GM18951 (cell line): ENCODE data around the gene CHST8.

Experiments
- POLR2A ChIP-seq: IDR thresholded peaks from 4 replicates; pipeline ENCODE4 v1.6.1; 2011; ENCODE audit warnings: mild to moderate bottlenecking; ENCODE audit not compliant: insufficient read length, insufficient read depth; ENCODE audit errors: extremely low read depth
- in situ Hi-C: fragments of 300-500 bp; cut with MboI; formaldehyde crosslinking; loops from one replicate; pipeline ENCODE4 v1.12.0; 2022; ENCODE audit warnings: low sequenced_read_pairs, mixed read lengths, inconsistent platforms; ENCODE audit not compliant: unreplicated experiment

Gene CHST8

DNA sequence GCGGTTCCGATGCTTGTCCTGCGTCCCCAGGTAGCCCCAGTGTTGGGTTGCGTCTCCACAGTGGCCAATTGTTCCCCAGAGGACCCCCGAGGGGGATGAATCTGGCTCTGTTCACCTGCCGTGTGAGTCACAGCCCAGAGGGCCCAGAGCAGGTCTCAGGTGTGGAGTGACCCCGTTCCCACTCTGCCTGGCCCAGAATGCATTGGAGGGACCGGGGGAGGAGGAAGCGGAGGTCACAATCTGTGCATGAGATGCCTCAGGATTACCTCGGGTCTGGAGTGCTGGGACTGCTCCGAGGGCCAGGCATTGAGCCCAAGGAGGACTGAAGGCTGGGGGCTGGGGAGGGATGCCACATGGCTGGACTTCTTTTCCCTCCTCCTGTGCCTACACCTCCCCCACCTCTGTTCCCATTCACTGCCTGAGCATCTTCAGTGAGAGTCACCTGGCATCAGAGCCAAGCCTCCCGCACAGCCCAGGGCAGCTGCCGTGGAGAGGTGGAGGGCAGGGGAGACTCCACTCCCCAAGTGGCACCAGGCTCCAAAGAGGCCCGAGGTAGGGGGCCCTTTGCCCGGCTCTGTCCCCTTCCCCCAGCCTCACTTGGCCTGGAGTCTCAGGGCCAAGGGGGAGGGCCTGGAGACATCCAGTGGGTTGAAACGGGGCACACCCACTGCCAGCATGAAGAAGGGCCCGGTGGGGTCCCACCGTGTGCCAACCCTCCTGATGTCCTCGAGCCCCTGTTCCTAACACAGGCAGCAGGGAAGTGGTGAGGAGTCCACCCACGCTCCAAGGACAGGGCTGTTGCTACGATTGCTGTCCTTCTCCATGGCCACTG lies 81.1 kb downstream of the CHST8 start:
- TF ChIP-seq POLR2A = no peak
- in situ Hi-C loops = no loop called here

DNA sequence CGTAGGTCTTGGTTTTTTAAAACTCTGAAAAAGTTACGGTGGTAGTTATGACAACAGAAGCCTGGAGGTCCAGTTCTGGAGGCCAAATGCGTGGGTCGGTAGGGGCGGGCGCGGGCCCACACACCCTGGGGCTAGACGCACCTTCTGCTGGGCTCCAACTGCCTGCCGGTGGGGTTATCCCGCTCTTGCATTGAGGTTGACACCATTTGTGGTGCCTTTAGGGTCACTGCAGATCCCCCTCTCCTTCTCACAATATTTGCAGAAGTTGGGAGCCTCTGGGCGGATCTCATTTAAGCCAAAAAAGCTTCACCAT lies 81.6 kb downstream of the CHST8 start:
- in situ Hi-C loops = no loop called here

DNA sequence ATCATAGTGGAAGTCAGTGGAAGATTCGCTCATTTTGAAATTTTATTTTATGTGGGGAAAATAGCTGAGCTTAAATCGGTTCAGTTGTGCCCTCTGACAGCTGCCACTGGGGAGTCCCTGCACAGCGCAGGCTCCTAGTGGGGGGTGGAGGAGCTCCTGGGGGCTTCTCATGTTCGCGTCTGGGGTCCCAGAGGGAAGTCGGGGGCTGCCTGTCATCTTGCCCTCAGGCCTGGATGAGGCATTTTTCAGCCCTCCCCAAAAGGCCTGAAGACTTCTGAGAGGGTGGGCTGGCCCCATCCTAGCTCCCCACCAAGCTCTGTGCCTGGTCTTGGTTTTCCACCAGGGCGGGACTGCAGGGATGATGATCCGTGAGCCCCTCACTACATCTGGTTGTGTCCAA lies 82.1 kb downstream of the CHST8 start:
- TF ChIP-seq POLR2A = no peak
- in situ Hi-C loops = no loop called here

More for the DNA sequence above, 81.6 kb downstream of the CHST8 start:
- no peak for TF ChIP-seq POLR2A

DNA sequence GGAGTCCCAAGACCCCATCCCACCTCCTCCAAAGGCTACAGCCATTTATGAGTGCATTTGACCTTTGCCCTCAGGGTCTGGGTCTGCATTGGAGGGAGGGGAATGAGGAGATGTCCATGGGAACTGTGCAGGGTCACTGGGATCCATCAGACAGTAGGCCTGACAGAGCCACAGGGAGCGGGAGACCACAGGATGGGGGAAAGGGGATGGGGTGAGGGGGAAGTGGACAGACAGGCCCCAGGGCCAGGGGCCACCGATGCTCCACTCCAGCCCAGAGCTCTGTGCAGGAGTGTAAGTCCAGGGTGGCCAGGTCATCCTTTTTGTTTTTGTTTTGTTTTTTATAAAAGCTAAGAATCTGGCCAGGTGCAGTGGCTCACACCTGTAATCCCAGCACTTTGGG lies 82.5 kb downstream of the CHST8 start:
- in situ Hi-C loops = no loop called here
- no peak for TF ChIP-seq POLR2A

DNA sequence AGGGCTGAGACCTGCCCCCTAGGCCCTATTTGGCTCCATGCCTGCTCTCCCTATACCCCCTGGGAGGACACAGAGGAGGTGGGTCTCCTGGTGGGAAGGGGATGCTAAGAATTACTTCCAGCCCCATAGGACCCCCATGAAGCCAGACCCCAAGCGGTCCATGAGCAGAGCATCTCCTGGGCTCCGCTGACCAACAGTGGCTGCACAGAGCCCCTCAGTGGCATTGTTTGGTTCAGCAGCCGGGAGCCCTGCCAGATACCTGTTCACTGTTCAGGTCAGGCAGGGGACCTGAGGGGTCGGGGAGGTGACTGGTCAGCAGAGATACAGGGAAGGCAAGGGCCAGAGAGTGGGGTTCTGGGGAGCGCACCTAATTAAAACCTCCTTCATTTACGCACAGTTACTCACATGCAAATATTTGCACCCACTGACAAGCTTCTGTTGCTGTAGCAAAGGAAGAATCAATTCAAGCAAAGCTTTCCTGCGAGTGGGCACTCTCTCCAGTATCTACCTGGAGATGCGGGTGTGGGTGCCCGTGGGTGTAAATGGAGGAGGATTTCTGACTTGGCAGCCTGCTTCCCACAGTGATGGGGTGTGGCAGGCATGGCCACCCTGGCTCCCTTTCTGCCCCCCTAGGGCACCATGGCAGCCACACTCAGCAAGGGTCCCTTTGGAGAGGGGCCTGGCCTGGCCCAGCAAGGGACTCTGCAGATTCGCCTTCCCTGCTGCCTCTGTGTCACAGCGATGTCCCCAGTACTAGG lies 83.5 kb downstream of the CHST8 start:
- in situ Hi-C loops = no loop called here
- no peak for TF ChIP-seq POLR2A

DNA sequence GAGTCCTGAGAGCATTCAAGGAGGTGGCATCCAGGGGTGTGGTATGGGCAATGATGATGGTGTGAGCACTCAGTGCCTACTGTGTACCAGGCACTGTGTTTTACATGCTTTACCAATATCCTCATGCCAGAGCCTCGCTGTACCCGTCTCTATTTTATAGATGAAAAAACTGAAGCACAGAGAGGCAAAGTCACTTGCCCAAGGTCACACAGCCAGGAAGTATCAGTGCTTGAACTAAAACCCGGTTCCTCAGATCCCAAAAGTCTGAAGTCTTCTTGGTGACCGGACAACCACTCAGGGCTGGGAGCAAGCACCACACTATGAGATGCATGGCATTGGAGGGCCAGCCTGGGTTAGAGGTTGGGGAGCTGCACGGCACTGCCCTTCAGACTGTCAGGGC lies 84.1 kb downstream of the CHST8 start:
- TF ChIP-seq POLR2A = no peak
- in situ Hi-C loops = no loop called here

DNA sequence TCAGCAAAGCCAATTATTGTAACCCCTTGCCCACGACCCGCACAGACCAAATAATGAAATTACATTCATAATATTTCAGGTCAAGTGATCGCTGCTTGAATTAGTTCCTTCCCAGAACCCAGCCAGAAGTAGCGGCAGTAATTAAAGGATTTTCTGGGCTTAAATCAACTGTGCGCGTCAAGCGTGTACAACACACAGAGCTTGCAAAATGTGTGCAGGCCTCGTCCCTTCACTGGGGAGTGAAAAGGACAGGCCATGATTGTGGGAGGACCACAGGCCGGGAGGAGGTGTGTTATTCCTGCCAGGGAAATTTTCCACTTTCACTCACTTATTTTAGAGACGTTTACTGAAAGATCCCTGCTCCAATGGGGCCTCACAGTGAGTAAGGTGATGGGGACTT lies 84.9 kb downstream of the CHST8 start:
- in situ Hi-C loops = no loop called here
- no peak for TF ChIP-seq POLR2A

DNA sequence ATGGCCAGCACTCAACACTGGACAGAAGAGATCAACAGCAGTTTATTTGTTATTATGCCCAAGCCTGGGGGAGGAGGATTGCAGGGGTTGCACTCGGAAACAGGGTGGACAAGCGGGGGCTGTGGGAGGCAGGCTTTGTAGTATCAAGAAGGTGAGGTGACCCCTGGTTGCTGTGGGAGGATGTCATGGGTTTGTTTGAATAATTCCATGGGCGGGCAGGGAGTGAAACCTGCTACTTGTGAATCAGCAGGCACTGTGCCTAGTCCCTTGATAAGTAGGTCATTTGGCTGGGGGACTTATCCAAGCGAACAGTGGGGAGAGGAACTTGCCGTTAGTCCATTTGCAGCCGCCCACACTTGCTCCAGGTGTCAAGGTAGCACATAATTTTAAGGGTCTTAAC lies 90.5 kb downstream of the CHST8 start:
- no peak for TF ChIP-seq POLR2A
- in situ Hi-C loops = no loop called here

DNA sequence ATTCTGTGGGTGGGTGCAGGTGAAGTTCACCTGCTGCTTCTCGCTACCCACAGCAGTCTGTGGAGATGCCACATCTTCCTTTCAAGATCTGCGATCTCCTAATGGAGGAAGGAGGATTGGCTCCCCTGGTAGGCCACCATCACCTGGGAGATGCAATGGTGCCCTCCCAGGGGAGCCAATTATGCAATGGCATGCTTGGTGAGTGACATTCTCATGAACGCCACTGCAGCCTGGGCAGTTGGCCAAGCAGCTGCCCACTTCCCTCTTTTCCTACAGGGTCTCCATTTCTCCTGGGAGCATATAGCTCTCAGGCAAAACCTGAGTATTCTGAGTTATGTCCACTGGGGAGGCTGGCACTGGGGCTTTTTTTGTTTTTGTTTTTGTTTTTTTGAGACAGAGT lies 91.4 kb downstream of the CHST8 start:
- no peak for TF ChIP-seq POLR2A
- in situ Hi-C loops = no loop called here

DNA sequence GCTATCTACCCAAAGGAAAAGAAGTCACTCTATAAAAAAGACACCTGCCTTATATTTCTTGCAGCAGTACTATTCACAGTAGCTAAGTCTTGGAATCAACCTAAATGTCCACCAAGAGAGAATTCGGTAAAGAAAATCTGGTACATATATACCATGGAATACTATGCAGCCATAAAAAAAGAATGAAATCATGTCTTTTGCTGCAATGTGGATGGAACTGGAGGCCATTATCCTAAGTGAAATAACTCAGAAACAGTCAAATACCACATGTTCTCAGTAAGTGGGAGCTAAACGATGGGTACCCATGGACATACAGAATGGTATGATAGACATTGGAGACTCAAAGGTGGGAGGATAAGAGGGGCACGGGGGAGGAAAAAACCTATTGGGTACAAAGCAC lies 92.4 kb downstream of the CHST8 start:
- TF ChIP-seq POLR2A = no peak
- in situ Hi-C loops = no loop called here

DNA sequence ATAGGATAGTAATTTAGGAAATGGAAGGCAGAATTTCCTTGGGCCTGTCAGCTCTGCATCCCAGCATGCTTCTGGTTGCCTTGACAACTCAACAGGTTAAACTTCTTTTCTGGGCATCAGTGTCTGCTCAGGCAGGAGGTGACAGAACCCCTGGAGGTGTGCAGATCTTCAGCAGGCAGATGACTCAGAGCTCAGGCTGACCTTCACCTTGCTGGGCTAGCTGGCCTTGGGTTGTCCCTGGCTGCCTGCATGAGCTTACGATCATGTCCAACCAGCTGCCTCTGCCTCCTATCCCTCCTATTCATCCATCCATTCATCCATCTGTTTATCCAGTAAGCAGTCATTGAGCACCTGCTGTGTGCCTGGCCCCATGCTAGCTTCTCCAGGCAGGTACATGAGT lies 93.7 kb downstream of the CHST8 start:
- no peak for TF ChIP-seq POLR2A
- in situ Hi-C loops = no loop called here

DNA sequence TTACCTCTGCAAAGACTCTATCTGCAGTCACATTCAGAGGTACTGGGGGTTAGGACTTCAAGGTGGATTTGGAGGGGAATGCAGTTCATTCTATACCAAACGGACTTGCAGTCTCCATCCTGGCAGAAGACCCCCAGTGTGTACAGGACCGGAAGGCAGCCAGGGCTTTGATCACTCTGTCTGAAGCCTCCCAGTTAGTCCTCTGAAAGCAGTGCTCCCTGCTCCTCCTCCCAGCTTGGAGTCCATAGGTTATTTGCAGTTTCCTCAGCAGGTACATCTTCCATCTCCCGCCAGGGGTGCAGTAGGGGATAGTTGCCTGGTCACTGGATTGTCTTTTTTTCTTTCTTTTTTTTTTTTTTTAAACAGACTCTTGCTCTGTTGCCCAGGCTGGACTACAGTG lies 96.1 kb downstream of the CHST8 start:
- TF ChIP-seq POLR2A = no peak
- in situ Hi-C loops = no loop called here

DNA sequence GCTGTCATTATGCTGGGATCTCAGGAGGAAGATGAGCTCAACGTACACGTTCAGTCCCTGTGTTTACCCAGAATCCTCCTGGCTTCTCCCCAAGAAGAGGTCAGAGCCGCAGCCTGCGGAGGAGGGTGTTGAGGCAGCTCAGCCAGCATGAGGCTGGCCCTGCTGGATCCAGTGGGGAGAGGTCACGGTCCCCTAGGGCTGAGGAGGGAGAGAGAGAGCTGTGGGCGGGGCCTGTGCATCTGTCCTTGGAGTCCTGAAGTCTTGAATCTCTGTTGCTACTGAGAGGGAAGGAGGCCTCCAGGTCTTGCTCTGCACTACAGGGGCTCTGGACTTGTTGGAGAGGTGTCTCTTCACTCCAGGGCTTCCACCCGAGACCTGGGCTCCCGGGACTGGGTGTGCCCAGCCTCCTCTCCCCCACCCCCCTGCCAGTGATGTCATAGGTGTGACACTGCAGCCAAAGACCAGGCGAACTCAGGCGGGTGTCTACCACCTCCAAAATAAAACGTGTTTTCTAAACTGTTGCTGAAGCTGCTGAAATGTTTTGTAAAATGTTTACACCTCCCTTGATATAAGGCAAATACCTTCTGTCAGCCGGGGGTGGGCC lies 97.0 kb downstream of the CHST8 start:
- in situ Hi-C loops = no loop called here
- no peak for TF ChIP-seq POLR2A

DNA sequence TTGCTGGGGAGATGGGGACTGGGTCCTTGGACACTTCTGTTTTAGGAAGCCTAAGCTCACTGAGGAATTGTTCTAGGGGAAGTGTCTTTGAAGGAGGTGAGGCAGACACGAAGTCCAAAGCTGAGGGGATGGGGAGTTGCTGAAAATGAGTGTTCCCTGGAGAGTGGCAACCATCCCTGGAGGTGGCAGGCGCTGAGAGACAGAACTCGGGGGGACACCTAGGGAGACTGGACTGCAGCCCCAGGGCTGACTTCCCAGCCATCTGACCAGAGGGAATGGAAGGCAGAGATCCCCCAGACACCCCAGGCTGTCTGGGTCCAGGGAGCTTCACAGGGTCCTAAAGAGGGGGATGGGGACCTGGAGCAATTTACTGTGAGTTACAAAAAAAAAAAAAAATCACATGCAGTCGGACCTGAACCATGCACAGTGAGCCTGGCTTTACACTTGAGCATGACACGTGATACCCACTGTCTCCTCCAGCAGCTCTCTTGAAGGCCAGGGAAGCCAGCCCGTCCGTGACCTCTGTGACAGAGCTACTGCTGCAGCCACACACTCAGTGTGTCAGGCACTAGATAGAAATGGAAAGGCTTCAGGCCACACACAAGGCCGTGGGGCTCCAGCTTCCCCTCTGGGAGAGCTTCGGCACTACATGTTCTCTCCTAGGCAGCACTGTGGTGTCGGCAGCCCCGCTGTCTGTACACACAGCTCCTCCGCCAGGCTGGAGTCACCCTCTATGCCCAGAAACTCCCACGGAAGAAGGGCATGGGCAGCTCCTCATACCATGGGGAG lies 97.8 kb downstream of the CHST8 start:
- in situ Hi-C loops = no loop called here
- no peak for TF ChIP-seq POLR2A

DNA sequence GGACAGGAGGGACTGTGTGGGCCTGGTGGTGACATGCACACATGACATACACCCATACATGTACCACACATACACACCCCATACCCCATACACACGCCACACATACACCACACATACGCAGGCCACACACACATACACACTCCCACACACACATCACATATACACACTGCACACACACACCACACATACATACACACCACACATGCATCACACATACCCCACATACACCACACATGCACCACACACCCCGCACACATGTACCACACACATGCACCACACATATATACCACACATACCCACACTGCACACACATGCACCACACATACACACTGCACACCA lies 98.4 kb downstream of the CHST8 start:
- in situ Hi-C loops = no loop called here

More for the DNA sequence above, 98.4 kb downstream of the CHST8 start:
- no peak for TF ChIP-seq POLR2A
